HEK293T (cell line): ENCODE measurements around the gene UBE2G1.

ENCODE experiments used
- CTCF ChIA-PET: fragments of 350-600 bp; formaldehyde crosslinking; extraction: SDS; loops from one replicate; lab custom pipeline; 2021; ENCODE audit warnings: antibody characterized with exemption, inconsistent platforms; lab: Yijun Ruan, JAX
- POLR2A ChIA-PET: fragments of 350-600 bp; formaldehyde crosslinking; extraction: SDS; loops from one replicate; lab custom pipeline; 2020; ENCODE audit warnings: antibody characterized with exemption, inconsistent platforms; lab: Yijun Ruan, JAX
- DNase-seq: peaks from one replicate; pipeline ENCODE4 v3.0.0; 2012; ENCODE audit warnings: mixed read lengths; ENCODE audit errors: extremely low spot score
- BHLHE40 ChIP-seq: fragments of 450-650 bp; IDR thresholded peaks from 2 replicates; pipeline ENCODE4 v1.6.1; 2016; ENCODE audit warnings: mild to moderate bottlenecking, moderate library complexity, borderline replicate concordance
- FOXK2 ChIP-seq: fragments of 450-650 bp; IDR thresholded peaks from 2 replicates; pipeline ENCODE4 v1.6.1; 2016; ENCODE audit warnings: mild to moderate bottlenecking
- FOXM1 ChIP-seq: fragments of 450-650 bp; IDR thresholded peaks from 2 replicates; pipeline ENCODE4 v1.6.1; 2017; ENCODE audit warnings: mild to moderate bottlenecking, borderline replicate concordance
- HDGF ChIP-seq: fragments of 450-650 bp; IDR thresholded peaks from 2 replicates; pipeline ENCODE4 v1.6.1; 2017; ENCODE audit warnings: antibody characterized with exemption, borderline replicate concordance
- L3MBTL2 ChIP-seq: fragments of 450-650 bp; conservative IDR thresholded peaks from 2 replicates; pipeline ENCODE4 v1.6.1; 2016; ENCODE audit warnings: mild to moderate bottlenecking
- NFRKB ChIP-seq: fragments of 450-650 bp; IDR thresholded peaks from 2 replicates; pipeline ENCODE4 v1.6.1; 2016; ENCODE audit warnings: mild to moderate bottlenecking, moderate library complexity
- TARDBP ChIP-seq: fragments of 450-650 bp; IDR thresholded peaks from 2 replicates; pipeline ENCODE4 v1.6.1; 2016

Gene UBE2G1

DNA sequence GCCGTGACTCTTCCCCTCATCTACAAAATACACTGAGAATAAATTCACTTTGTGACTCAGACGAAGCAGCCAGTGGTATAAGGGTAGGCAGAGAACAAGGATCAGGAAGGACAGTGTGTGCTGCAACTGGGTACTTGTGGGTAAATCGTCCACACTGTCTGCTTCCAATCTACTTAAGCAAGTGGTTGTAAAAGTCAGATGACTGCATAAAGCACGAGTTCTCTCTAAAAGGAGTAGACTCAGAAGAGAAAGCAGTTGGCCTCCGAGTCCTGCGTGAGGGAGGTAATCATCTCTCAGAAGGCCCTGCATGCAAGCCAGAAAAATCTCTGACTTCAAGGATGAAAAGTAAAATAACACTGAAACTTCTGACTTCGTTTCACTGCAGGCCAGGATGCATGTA lies 145.8 kb downstream of the UBE2G1 start:
- ChIA-PET POLR2A (interaction anchor here (1.4 to 1.6 kb wide), 2 partner anchors 9 to 145 kb away, joined by 4 to 5 read pairs; no protein-coding TSS in a partner anchor), CTCF (no interaction called here)
- TF ChIP-seq NFRKB (no peak), FOXM1 (no peak), TARDBP (no peak), HDGF (no peak), FOXK2 (no peak), BHLHE40 (no peak), L3MBTL2 (no peak)
- DNase-seq: peak; percentile 23
